Left renal cortex interstitium (tissue), 4 donors: ENCODE measurements around the gene FAM184A. TPM values are rescaled to one million over a fixed set of nuclear protein-coding genes. Genes with fewer than 3 reads are reported as not detected.

Experiments used
- DNase-seq, 4 donors: peaks; one replicate each; pipeline ENCODE4 v3.0.0-alpha.2; 2013; ENCODE audit warnings: low read depth in 4 of 4, low spot score in 2 of 4, missing footprints in 1 of 4
- polyA plus RNA-seq, 4 donors: library from polyadenylated mRNA; unstranded; fragments of 120-200 nt; gene quantifications; one replicate each; pipeline ENCODE4 v1.2.1, GENCODE V29; 2013; ENCODE audit not compliant: insufficient read length in 4 of 4

Gene FAM184A
- polyA plus RNA-seq, 4 donors = 8.2 to 12.9 (median 9.6) TPM

- DNase-seq = no peak
These were observed 155.4 kb downstream of the FAM184A start for GRCh38 chr6:118923035-118923434.

- no peak for DNase-seq
These were observed 157.4 kb downstream of the FAM184A start for GRCh38 chr6:118921084-118921483.

GRCh38 chr6:118918329-118918725, 160.1 kb downstream of the FAM184A start:
- no peak for DNase-seq

- no peak for DNase-seq
These were observed 160.7 kb downstream of the FAM184A start for GRCh38 chr6:118917546-118918328.

- DNase-seq = no peak
These were observed 163.9 kb downstream of the FAM184A start for GRCh38 chr6:118914598-118914997.

- no peak for DNase-seq
These were observed 165.3 kb downstream of the FAM184A start for GRCh38 chr6:118913161-118913560.

- DNase-seq = no peak
These were observed 165.8 kb downstream of the FAM184A start for GRCh38 chr6:118912646-118913045.

Other genes starting within 250 kb of the FAM184A start
- gene ASF1A, start 184.5 kb downstream of the FAM184A start, polyA plus RNA-seq = 10 to 100 TPM; 30.5 to 44.7 (median 37.5) TPM
- gene MCM9, start 143.5 kb downstream of the FAM184A start, polyA plus RNA-seq = 10 to 100 TPM; 22.9 to 27.3 (median 25.2) TPM